COR-L47 (cell line): ENCODE results near the gene SDK2.

Source experiments
- DNase-seq: peaks from one replicate; lab custom pipeline; 2025; lab: John Stamatoyannopoulos, UW

Gene SDK2

GRCh38 chr17:73586275-73586832 lies 57.9 kb downstream of the SDK2 start:
- peak; percentile 64 for DNase-seq

- DNase-seq, result no peak
These were observed 58.7 kb downstream of the SDK2 start for GRCh38 chr17:73585583-73585982.

DNA sequence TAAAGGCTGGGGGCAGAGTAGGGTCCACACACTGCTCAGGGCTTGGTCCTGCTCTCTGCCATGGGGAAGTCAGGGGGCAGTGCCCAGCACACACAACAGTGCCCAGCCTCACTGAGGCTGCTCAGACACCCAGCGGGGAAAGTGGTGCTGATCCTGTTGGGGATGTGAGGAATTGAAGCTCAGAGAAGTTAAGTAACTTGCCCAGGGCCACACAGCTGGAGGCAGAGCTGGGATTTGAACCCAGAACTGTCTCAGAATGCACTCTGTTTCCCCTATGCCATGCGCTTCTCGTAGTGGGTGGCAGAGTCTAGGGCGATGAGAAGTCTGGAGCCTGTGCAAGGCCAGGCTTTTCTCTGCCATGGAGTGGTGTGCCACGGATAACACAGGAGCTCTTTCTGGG lies 59.3 kb downstream of the SDK2 start:
- DNase-seq, result no peak

DNA sequence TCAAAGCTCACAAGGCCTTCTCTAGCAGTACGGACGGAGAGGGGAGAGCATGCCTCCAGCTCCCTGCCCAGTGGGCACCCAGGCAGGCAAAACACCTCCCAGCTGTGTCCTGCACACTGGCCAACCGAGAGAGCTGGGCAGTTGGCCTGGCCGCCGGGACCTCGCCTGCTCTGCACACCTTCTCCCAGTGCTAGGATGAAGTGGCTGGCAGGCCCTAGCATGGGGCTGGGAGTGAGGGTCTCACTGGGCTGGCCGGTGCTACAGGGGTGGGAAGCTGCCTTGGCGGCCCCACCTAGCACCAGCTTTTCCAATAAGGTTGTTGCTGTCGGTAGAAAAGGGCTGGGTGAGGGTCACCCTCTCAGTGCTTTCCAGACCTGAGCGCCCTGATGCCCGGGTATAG lies 60.2 kb downstream of the SDK2 start:
- no peak for DNase-seq

GRCh38 chr17:73582821-73583220 lies 61.4 kb downstream of the SDK2 start:
- no peak for DNase-seq

DNA sequence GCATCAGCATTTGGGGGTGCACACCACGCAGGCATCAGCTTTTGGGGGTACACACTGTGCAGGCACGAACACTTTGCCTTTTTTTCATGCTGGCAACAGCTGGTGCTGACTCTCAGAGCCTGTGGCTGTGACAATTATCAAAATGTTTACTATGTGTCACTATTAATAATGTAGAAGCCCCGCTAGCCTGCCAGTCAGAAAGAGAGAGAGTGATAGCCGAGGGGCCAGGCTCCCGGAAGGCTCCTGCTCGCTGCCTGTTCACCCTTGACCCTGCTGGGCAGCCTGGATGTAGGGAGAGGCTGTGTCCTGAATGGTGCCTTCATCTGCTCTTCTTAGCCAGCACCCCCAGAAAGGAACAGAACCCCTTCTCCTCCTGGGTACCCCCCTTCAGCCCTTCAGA lies 61.9 kb downstream of the SDK2 start:
- DNase-seq, result peak; percentile 17

GRCh38 chr17:73581379-73581778 lies 62.9 kb downstream of the SDK2 start:
- no peak for DNase-seq

GRCh38 chr17:73580073-73580710 lies 64.1 kb downstream of the SDK2 start:
- no peak for DNase-seq

DNA sequence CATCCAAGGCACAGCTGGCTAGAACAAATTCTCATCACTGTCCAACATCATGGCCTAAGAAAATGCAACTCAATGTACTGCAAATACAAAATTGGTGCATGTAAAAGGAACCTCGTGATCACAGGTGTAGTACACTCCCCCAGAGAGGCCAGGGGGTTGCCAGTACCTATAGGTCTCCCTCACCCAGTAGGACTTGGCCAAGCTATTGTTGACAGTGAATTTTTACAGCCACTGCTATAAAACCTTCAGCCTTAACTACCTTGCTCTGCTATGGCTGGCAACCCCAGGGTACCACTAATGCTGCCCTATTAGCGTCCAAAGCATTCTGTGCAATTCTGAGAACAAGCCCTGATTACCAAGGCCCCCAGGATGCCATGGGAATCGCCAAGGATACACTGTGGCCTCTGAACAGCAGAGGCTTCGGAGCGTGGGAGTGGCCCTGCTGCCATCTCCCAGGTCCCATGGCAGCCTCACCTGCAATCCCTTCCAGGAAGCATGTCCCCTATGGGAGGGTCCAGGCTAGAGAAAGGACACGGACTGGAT lies 67.6 kb downstream of the SDK2 start:
- DNase-seq, result no peak

DNA sequence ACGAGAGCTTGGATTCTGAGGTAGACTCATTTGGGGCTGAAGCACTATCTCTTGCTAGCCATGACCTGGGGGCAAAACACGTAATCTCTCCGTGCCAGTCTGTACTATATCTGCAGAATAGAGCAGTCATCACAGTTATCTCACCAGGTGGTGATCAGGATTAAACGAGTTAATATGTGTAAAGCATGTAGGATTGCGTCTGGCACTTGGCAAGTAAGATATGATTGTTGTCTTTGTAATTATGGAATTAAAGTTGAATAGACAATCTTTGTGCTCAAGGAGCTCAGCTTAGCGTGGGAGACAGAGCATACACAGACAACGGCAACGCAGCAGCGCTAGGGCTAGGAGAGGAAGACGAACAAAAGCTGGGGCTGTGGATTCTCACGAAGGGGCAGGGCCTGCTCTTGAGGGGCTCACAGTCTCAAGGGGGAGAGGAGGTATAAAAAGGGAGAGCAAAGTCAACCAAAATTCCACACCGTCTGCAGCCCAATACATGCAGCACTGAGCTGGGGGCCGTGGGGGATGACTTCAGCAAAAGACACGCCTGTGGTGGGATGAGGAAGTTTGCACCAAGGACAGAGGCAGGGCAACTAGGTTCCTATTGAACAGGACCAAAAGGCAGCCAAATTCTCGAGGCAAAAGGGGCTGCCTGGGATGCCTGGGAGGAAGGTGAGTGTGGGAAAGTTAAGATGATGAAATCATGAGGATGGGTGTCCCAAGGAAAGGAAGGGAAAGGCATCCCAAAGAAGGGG lies 68.6 kb downstream of the SDK2 start:
- DNase-seq, result peak; percentile 49

DNA sequence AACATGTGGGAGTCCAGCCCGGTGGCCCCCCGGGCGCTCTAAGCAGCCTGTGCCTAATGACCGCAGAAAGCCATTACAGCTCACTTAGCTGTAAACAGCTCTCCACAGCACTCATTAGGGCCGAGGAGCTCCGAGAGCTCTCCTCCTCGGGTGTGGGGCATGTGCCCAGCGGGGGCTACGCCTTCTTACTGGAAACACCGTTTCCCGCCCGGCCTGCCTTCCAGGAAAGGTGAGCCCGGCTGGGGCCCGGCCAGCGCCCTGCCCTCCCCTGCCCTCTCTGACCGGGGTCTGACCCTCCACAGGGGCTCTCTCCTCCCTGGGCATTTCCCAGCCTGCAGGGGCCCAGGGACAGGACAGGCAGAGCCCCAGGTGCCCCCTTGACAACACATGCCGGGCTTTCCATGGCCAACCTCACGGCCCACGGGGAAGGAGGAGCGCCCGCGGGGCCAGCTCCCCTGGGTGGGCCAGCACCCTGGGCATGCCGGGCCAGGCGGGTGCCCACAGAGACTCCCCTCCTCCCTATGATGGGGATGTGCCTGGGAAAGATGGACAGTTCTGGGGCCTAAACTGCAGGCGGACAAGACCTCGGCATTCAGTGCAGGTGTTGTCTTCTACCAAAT lies 72.6 kb downstream of the SDK2 start:
- no peak for DNase-seq

DNA sequence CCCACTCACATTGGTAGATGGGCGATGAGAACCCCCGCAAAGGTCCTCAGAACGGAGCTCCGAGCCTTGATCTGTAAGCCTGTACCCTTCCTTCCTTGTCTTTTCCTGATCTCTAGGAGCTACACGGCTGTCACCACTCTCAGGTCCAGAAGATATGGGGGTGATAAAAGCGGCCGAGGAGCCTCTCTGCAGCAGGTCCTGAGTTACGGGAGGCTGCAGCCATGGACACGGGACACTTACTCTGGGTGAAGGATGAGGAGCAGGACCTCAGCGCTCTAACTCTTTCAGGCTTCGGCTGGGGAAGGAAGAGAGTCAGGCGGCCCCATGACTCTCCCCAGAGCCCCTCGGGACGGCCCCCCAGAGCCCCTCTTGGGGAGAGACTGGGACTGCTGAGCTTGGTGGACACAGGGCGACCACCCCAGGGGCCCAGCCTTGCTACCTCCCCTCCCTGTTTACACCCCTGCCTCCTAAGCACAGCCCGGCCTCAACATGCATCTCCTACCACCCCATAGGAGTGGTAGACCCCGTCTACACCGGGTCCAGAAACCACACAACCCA lies 74.4 kb downstream of the SDK2 start:
- no peak for DNase-seq

- no peak for DNase-seq
These were observed 75.3 kb downstream of the SDK2 start for GRCh38 chr17:73568934-73569333.

DNA sequence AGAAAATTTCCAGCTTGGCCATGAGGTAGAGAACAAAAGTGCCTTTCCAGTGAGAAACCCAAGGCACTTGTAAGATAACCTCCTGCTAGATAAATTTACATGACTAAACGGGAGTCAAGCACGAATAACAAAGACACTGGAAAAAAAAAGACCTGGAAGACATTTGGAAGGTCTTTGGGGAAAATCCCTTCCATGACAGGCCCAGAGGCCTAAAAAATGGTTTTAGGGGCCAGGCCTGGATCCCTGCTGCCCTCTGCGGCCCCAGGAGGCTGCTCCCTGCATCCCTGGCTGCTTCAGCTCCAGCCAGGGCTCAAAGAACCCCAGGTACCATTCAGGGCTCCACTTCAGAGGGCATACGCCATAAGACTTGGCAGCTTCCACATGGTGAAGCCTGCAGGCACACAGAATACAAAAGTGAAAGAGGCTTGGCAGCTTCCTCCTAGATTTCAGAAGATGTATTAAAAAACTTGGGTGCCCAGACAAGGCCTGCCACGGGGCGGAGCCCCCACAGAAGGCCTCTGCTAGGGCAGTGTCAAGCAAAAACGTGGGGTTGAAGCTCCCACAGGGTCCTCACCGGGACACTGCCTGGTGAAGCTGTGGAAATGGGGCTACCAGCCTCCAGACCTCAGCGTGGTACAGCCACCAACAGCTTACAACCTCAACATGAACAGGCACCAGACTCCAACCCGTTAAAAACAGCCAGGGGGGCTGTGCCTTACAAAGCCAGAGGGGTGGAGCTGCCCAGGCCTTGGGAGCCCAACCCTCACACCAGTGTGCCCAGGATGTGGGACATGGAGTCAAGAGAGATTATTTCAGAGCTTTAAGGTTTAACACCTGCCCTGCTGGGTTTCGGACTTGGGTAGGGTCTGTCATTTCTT lies 77.1 kb downstream of the SDK2 start:
- no peak for DNase-seq

- DNase-seq, result no peak
These were observed 79.4 kb downstream of the SDK2 start for GRCh38 chr17:73564843-73565242.

- no peak for DNase-seq
These were observed 81.3 kb downstream of the SDK2 start for GRCh38 chr17:73562896-73563295.

DNA sequence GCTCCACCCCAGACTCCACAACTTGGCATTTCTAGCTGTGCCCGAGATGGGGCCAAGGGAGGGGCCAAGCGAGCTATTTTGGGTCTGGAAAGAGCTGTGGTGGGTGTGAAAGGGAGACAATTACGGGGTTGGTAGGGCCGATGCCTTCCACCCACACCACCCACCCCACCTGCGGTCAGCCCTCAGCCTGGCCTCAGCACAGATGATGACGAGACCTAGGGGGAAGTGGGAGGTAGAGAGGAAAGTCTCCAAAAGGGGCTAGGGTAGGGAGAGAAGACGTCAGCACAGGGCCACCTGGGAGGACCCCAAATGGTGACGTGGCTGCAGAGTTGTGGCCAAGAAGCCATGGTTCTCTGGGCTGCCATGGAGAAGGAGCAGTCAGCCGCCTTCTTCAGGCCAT lies 83.1 kb downstream of the SDK2 start:
- DNase-seq, result no peak

GRCh38 chr17:73560661-73561060 lies 83.6 kb downstream of the SDK2 start:
- DNase-seq, result no peak

DNA sequence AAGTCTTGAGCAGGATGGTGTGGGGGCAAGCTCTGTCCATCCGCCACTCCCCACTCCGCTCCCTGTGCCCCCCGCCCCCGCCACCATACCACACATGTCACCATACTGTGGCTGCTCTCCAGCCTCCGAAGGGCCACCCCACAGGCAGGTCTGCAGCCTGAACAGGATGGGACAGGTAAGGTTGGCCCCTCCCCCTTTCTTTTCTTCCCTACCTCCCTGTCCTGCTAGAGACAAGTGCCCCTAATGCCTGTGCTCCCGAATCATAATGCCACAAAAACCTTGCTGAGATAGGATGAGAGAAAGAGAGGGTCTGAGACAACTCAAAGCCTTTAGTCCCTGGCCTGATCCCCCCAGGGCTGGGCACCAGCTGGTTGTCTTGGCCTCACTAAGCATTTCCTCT lies 84.7 kb downstream of the SDK2 start:
- DNase-seq, result no peak

DNA sequence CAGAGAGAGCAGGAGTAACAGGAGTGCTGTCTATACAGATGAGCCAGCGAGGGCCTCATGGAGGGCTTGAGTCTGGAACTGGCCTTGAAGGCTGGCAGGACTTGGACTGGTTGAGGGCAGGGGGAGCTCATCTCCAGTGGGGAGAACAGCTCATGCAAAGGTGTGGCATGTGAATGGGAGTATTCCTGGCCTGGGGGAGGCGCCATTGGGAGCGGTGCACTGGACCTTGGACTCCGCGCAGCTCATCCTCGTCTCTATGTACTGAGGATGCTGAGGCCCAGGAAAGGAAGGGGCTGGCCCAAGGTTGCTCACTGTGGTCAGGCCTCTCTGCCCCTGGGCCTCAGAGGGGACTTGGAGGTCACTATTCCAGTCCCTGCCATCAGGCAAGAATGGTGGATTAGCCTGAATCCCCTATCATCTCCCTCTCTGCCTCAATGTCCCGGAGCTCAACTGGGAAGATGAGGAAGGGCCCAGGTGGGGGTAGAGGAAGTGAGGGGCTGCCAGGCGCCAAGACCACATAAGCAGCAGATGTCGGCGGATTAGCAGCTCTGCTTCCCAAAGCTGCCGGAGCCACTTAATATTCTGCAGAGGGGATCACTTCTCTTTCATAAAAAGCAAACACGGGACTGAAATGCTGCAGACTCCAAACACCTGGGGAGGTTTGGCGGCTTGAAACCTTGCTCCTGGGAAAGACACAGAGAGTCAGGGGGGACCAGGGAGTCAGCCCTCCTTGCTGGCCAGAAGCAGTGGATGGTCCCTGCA lies 88.9 kb downstream of the SDK2 start:
- DNase-seq, result no peak

DNA sequence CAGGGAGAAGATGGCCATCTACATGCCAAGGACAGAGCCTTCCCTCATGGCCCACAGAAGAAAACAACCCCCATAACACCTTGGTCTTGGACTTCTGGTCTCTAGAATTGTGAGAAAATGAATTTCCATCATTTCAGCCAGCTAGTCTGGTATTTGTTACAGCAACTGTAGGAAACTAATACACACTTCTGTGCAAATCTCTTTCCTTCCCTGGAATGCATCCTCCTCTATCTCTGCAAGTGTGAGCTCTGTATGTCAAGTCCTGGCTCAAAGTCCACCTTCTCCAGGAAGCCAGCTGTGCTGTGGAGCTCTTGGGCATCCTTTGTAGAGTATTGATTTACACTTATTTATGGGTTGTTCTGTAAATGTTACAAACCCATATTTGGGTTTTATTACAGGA lies 89.7 kb downstream of the SDK2 start:
- DNase-seq, result no peak
